Pancreas (tissue), 10 donors: ENCODE data around the gene CCNE1. TPM values are rescaled to one million over a fixed set of nuclear protein-coding genes. Genes with fewer than 3 reads are reported as not detected.

Experiments used
- ATAC-seq, 4 donors: fragments of 200-7000 bp; cut with Tn5 transposase; one replicate each; pipeline versions ENCODE4 v1.8.0 to v1.9.1; 2020; ENCODE audit warnings: mild to moderate bottlenecking in 4 of 4, moderate library complexity in 4 of 4
- DNase-seq, 6 donors: peaks; one replicate each; pipeline ENCODE4 v3.0.0-alpha.2; 2020
- FAIRE-seq: peaks from 2 replicates; lab custom pipeline; 2012; peaks lifted over from hg19 to GRCh38; lab: Jason Lieb, UNC
- H3K27ac ChIP-seq, 4 donors: fragments of 200-600 bp; sonication (generic); 1 replicate in 3 of 4; 2 replicates in 1 of 4; pipeline versions ENCODE4 v1.5.0 to v1.8.0; 2020
- H3K27me3 ChIP-seq, 4 donors: fragments of 200-600 bp; one replicate each; pipeline ENCODE4 v1.8.0; 2021
- H3K36me3 ChIP-seq, 3 donors: fragments of 200-600 bp; sonication (generic) in 1 of 3; one replicate each; pipeline versions ENCODE4 v1.5.0 to v1.8.0; 2020 to 2021
- H3K4me1 ChIP-seq, 3 donors: fragments of 200-600 bp; one replicate each; pipeline ENCODE4 v1.8.0; 2021
- H3K4me3 ChIP-seq, 4 donors: fragments of 200-600 bp; sonication (generic) in 2 of 4; one replicate each; pipeline versions ENCODE4 v1.5.0 to v1.8.0; 2020 to 2021
- H3K9me3 ChIP-seq, 4 donors: fragments of 200-600 bp; one replicate each; pipeline ENCODE4 v1.8.0; 2021
- WGBS, 2 donors: extraction: QIAGEN DNeasy Blood & Tissue Kit; methylation state at CpG; one replicate each; pipeline ENCODE4 v1.1.7; 2013; 5-methylcytosine and 5-hydroxymethylcytosine counted together
- intact Hi-C, 3 donors: fragments of 100-400 bp; cut with DNase I; formaldehyde crosslinking; loops; one replicate each; pipeline versions ENCODE4 v1.11.1 to v1.14.2; 2022
- polyA plus RNA-seq, 2 donors: library from polyadenylated mRNA; stranded (reverse); fragments of 200-250 nt; gene quantifications; one replicate each; pipeline ENCODE4 v1.2.3, GENCODE V29; 2013
- total RNA-seq, 6 donors: library from RNA; stranded (reverse); fragmentation: NEBNext Ultra II Directional in 4 of 6; extraction: Animal tissue kit (Norgen Biotek cat#: 25700) in 4 of 6; gene quantifications; one replicate each; pipeline versions ENCODE4 v1.2.1 to v1.2.4, GENCODE V29; 2021 to 2023
- TF ChIP-seq, protein P1 (sequence below), 4 donors: fragments of 200-600 bp; sonication (generic) in 3 of 4; IDR thresholded peaks; one replicate each; pipeline versions ENCODE4 v1.5.0 to v1.8.0; 2021; ENCODE audit warnings: antibody characterized with exemption in 4 of 4
- donor health status: healthy with polysubstance abuse.
- donor health status: DM: no; HTN: no; CAD: no; lungs with moderate emphysema.
- donor health status: DM: no; HTN: no; CAD: no.
- donor health status: control.
- donor health status: control.
- donor health status: Bipolar disorder and iron deficiency.
- donor health status: DM: yes; HTN: yes; CAD: no.
- donor health status: DM: no; HTN: no; CAD: no.
- donor health status: DM: no; HTN: no; CAD: no.
- donor health status: DM: yes; HTN: yes; CAD: no.

CCNE1 gene
- total and polyA plus RNA-seq, 8 donors = 0.23 to 1.9 (median 0.74) TPM

DNA sequence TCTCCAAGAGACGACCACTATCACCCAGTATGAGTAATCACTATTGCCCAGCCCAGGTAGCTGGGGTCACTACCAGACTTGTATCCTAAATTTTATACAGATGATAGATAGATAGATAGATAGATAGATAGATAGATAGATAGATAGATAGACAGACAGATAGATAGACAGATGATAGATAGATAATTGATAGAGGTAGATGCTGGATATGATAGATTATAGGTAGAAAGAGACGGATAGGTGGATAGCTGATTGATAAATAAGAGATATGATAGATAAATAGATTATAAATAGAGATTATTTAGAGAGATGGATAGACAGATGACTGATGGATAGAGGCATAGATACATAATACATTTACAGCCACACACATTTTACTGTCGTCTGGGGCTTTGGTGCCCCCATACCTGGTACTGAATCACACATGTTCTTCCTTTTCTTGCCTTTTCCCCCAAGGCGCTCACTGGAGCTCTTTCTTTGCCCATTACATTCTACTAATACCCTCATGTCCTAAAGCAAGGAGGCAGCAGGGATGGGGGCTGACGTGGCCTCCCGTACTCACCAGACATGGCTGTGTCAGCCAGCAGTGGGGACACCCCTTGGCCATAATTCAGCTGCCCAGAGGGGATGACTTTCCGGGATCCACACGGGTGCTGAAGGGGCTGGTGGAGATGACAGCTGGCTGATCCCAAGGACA is 44.6 kb upstream of the CCNE1 start:
- Histone ChIP-seq H3K27ac (no peak overlapping the region), H3K27me3 (no peaks in the 10 kb centered on the region), H3K36me3 (no peaks in the 10 kb centered on the region), H3K4me3 (no peak overlapping the region), H3K9me3 (no peaks in the 10 kb centered on the region), H3K4me1 (no peaks in the 10 kb centered on the region)
- intact Hi-C loops = loop anchor here in 2 of 3 donors (5.0 to 10.0 kb wide), 2 partner anchors 105 to 108 kb away; no protein-coding TSS in a partner anchor
- WGBS, 2 donors = 52 to 58% methylated on average over 8 of the region's 8 CpGs
- DNase-seq = no peak
- TF ChIP-seq, protein P1, sequence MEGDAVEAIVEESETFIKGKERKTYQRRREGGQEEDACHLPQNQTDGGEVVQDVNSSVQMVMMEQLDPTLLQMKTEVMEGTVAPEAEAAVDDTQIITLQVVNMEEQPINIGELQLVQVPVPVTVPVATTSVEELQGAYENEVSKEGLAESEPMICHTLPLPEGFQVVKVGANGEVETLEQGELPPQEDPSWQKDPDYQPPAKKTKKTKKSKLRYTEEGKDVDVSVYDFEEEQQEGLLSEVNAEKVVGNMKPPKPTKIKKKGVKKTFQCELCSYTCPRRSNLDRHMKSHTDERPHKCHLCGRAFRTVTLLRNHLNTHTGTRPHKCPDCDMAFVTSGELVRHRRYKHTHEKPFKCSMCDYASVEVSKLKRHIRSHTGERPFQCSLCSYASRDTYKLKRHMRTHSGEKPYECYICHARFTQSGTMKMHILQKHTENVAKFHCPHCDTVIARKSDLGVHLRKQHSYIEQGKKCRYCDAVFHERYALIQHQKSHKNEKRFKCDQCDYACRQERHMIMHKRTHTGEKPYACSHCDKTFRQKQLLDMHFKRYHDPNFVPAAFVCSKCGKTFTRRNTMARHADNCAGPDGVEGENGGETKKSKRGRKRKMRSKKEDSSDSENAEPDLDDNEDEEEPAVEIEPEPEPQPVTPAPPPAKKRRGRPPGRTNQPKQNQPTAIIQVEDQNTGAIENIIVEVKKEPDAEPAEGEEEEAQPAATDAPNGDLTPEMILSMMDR (IDR thresholded peaks at IDR 0.05) = no peak
- no peak for FAIRE-seq
- ATAC-seq = no peak

DNA sequence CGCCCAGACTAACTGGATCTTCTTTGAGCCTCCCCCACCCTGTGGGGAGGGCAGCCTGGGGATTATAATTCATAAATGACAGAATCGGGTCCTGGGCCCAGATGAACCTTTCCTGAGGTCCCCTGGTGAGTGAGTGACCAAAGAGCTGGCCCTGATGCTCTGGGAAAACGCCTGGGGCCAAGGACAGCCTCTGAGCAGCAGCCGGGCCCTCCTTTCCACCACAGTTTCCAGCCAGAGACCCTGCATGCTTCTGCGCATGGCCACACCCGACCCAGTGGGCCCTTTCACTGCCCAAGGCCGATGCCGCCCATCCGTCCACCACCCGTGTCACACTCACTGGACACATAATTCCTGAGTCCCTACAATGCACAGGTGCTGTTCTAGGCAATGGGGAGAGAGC is 43.6 kb upstream of the CCNE1 start:
- no peaks in the 10 kb centered on the region for H3K4me1 ChIP-seq
- no peak overlapping the region for H3K4me3 ChIP-seq
- no peak for DNase-seq
- TF ChIP-seq, protein P1 (IDR thresholded peaks at IDR 0.05) = no peak
- no peak for FAIRE-seq
- no peaks in the 10 kb centered on the region for H3K36me3 ChIP-seq
- no peak overlapping the region for H3K27ac ChIP-seq
- intact Hi-C loops = loop anchor here in 2 of 3 donors (5.0 to 10.0 kb wide), 2 partner anchors 104 to 107 kb away; no protein-coding TSS in a partner anchor
- ATAC-seq = no peak
- WGBS, 2 donors = 68 to 76% methylated on average over 10 of the region's 10 CpGs
- no peaks in the 10 kb centered on the region for H3K9me3 ChIP-seq
- H3K27me3 ChIP-seq = no peaks in the 10 kb centered on the region

DNA sequence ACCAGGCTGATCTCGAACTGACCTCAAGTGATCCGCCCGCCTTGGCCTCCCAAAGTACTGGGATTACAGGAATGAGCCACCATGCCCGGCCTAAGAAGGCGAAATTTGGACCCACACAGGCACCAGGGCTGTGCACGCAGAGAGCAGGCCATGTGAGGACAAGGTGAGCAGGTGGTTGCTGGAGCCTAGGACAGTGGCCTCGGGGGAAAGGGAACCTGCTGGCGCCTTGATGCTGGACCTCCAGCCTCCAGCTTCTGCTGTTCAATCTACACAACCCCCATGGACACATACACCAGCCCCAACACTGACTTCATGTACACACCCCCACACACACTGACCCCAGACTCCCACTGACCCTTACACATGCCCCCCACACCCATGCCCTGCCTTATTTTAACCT is 41.8 kb upstream of the CCNE1 start:
- H3K27ac ChIP-seq = no peak overlapping the region
- 76 to 77% methylated on average over 8 of the region's 8 CpGs for WGBS, 2 donors
- no peaks in the 10 kb centered on the region for H3K9me3 ChIP-seq
- intact Hi-C loops = loop anchor here (5.0 to 10.0 kb wide), 3 partner anchors 102 to 107 kb away; no protein-coding TSS in a partner anchor
- no peaks in the 10 kb centered on the region for H3K36me3 ChIP-seq
- H3K27me3 ChIP-seq = no peaks in the 10 kb centered on the region
- H3K4me1 ChIP-seq = no peaks in the 10 kb centered on the region
- FAIRE-seq = no peak
- no peak for ATAC-seq
- no peak for DNase-seq
- TF ChIP-seq, protein P1 (IDR thresholded peaks at IDR 0.05) = no peak
- H3K4me3 ChIP-seq = no peak overlapping the region

DNA sequence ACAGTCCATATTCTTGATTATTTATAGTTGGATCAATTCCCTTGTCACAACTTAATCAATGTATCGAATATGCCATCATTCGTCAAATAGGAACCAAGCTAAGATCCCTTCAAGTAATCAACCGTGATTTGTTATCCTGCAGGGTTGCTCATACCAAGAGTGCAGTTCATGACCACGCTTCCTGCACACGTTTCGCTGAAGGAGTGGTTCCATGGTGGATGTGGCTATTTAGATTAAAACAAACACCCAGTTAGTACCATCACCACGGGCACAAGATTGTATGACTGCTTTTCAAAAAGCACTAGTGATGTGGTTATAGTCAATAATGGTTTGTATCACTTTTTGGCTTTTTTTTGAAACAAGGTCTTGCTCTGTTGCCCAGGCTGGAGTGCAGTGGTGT is 41.1 kb upstream of the CCNE1 start:
- no peak overlapping the region for H3K4me3 ChIP-seq
- H3K9me3 ChIP-seq = no peaks in the 10 kb centered on the region
- no peaks in the 10 kb centered on the region for H3K4me1 ChIP-seq
- ATAC-seq = no peak
- 68 to 82% methylated on average over 7 of the region's 7 CpGs for WGBS, 2 donors
- H3K36me3 ChIP-seq = no peaks in the 10 kb centered on the region
- no peak overlapping the region for H3K27ac ChIP-seq
- intact Hi-C loops = loop anchor here in 1 of 3 donors (5.0 kb wide), 1 partner anchor 107 kb away; no protein-coding TSS in a partner anchor
- DNase-seq = no peak
- TF ChIP-seq, protein P1 (IDR thresholded peaks at IDR 0.05) = no peak
- no peak for FAIRE-seq
- no peaks in the 10 kb centered on the region for H3K27me3 ChIP-seq
